ENCODE results near the gene RNASE8. TPM values are rescaled to one million over a fixed set of nuclear protein-coding genes. Genes with fewer than 3 reads are reported as not detected.
A peak's percentile ranks its signal among the peaks of the same experiment; 100 is the strongest.

RNASE8 gene
- total and polyA plus RNA-seq, 2 of the 4 experiments (the other 2 are of a cell fraction), result not detected

- intact Hi-C loops (cut with micrococcal nuclease) (no loop called here), dilution Hi-C loops (cut with HindIII; ENCODE audit: low sequenced_read_pairs, unreplicated experiment) (no loop called here), in situ Hi-C loops (cut with MboI; ENCODE audit: low sequenced_read_pairs) (loop anchor here (25.0 kb wide), 2 partner anchors 627 to 752 kb away; partner anchors contain the start of genes APEX1, CCNB1IP1, OSGEP and PARP2)
- Histone ChIP-seq H2BK15ac (ENCODE audit: low read depth, low read length) (no peak overlapping the region), H3K14ac (replicated peaks; ENCODE audit: low read depth, low read length) (no peak overlapping the region), H3K18ac (ENCODE audit: low read depth, low read length) (no peak overlapping the region), H3K36me3 (ENCODE audit: control insufficient read depth, insufficient read depth, low read length) (peaks cover 42% of the 10 kb centered on the region), H3K27ac (ENCODE audit: insufficient read depth, low read length) (no peak overlapping the region), H2BK5ac (ENCODE audit: low read depth, low read length, poor library complexity, severe bottlenecking) (no peak overlapping the region), H2BK120ac (ENCODE audit: low read depth, low read length) (no peak overlapping the region), H4K20me1 (ENCODE audit: insufficient read depth, low read length) (peaks cover 6% of the 10 kb centered on the region), H3K79me1 (ENCODE audit: low read depth in 1 of 2, low read length in 2 of 2) (peaks cover 3 to 18% of the 10 kb centered on the region in 2 experiments; a peak in 2 of 4 replicates), H4K5ac (ENCODE audit: low read depth, low read length) (no peak overlapping the region), H3K9me1 (ENCODE audit: insufficient read depth, low read length) (peaks cover 7% of the 10 kb centered on the region; the same call in 1 of the 2 replicates), H4K91ac (ENCODE audit: insufficient read depth, low read depth, low read length) (no peak overlapping the region), H3K9ac (ENCODE audit: low read depth, low read length) (no peak overlapping the region), H3K4me1 (ENCODE audit: control insufficient read depth, insufficient read depth, low read length) (peaks cover 22% of the 10 kb centered on the region), H3K4ac (ENCODE audit: low read depth, low read length) (no peak overlapping the region), H2BK20ac (ENCODE audit: low read depth, low read length) (no peak overlapping the region), H2AK5ac (ENCODE audit: low read depth, low read length) (no peak overlapping the region), H3K23ac (ENCODE audit: low read depth, low read length) (no peak overlapping the region), H3K4me3 (ENCODE audit: insufficient read depth, low read depth, low read length) (no peak overlapping the region), H3K9me3 (ENCODE audit: control insufficient read depth, insufficient read depth, low read length) (no peaks in the 10 kb centered on the region), H2AK9ac (replicated peaks; ENCODE audit: low read depth, low read length, poor library complexity) (no peak overlapping the region), H3K27me3 (ENCODE audit: control insufficient read depth, insufficient read depth, low read length) (no peaks in the 10 kb centered on the region), H3K4me2 (ENCODE audit: low read depth, low read length) (no peak overlapping the region), H2AFZ (replicated peaks; ENCODE audit: low read length, poor library complexity) (no peak overlapping the region), H3K56ac (ENCODE audit: extremely low read depth, insufficient read depth, low read length) (no peak overlapping the region), H4K8ac (ENCODE audit: low read depth in 2 of 2, low read length in 2 of 2) (no peak overlapping the region)
- ATAC-seq (ENCODE audit: low read depth) (no peak), DNase-seq (no peak)
- ChIA-PET POLR2A (ENCODE audit: unreplicated experiment) (no interaction called here), CTCF (interaction anchor here (0.7 to 2.5 kb wide), 4 partner anchors 15 to 74 kb away, joined by 3 to 10 read pairs (median 4); partner anchors contain the start of gene ARHGEF40)
- TF ChIP-seq ELK1 (IDR thresholded peaks at IDR 0.05; ENCODE audit: borderline replicate concordance, low read depth, low read length), result no peak
- TF ChIP-seq MAZ (IDR thresholded peaks at IDR 0.05; ENCODE audit: borderline replicate concordance, low read depth, low read length), result no peak
- TF ChIP-seq CHD1 (IDR thresholded peaks at IDR 0.05; ENCODE audit: low read depth, low read length), result no peak
- TF ChIP-seq NFE2L2 (IDR thresholded peaks at IDR 0.05; ENCODE audit: low read depth, low read length), result no peak
- no CpG with 5 or more reads among the region's 1 CpG for WGBS, 2 experiments (ENCODE audit: extremely low coverage in 2 of 2, insufficient read length in 1 of 2)
- BruUV-seq (replicated peaks), result TSS peak; percentile 63
These were observed 31.6 kb downstream of the RNASE8 start for GRCh38 chr14:21089271-21089670.
